T-cell (primary cell): ENCODE measurements around the gene ARID5B. TPM values are rescaled to one million over a fixed set of nuclear protein-coding genes. Genes with fewer than 3 reads are reported as not detected.
A peak's percentile ranks its signal among the peaks of the same experiment; 100 is the strongest.

ENCODE experiments used
- ATAC-seq, 4 experiments: fragments of 200-7000 bp in 3 of 4; fragments of 150-1000 bp in 1 of 4; cut with Tn5 transposase; replicated peaks in 1 of 4; 1 replicate in 3 of 4; 2 replicates in 1 of 4; pipeline ENCODE4 v1.10.0; 2021; ENCODE audit warnings: moderate library complexity in 3 of 4, mild to moderate bottlenecking in 2 of 4, moderate number of reproducible peaks in 1 of 4
- CTCF ChIA-PET, 2 donors: fragments of 300-600 bp; sonication (Branson Sonifier 250); formaldehyde crosslinking; loops; one replicate each; lab custom pipeline; 2022; ENCODE audit warnings: antibody characterized with exemption in 2 of 2; lab: Charles Lee
- POLR2A ChIA-PET, 2 donors: fragments of 300-600 bp; sonication (Branson Sonifier 250); formaldehyde crosslinking; loops; one replicate each; lab custom pipeline; 2022; ENCODE audit warnings: antibody characterized with exemption in 2 of 2; lab: Charles Lee
- DNase-seq, 35 experiments: peaks; one replicate each; pipeline versions ENCODE4 v3.0.0 to v3.0.0-alpha.2; 2013 to 2023
- H3K27ac ChIP-seq: one replicate; pipeline ENCODE4 v1.5.1; 2013; ENCODE audit warnings: low read length
- H3K27me3 ChIP-seq, 2 experiments: replicated peaks in 1 of 2; 1 replicate in 1 of 2; 2 replicates in 1 of 2; pipeline versions ENCODE4 v1.6.1 to v1.7.0; 2013; ENCODE audit warnings: low read length in 1 of 2, mixed read lengths in 1 of 2; ENCODE audit not compliant: control insufficient read depth in 2 of 2, insufficient read depth in 2 of 2; ENCODE audit errors: extremely low read depth in 1 of 2
- H3K36me3 ChIP-seq, 2 donors: 1 replicate in 1 of 2; 2 replicates in 1 of 2; pipeline versions ENCODE4 v1.6.1 to v1.7.0; 2013; ENCODE audit warnings: low read length in 1 of 2; ENCODE audit not compliant: control insufficient read depth in 2 of 2, insufficient read depth in 1 of 2; ENCODE audit errors: extremely low read depth in 1 of 2
- H3K4me1 ChIP-seq, 2 experiments: 1 replicate in 1 of 2; 2 replicates in 1 of 2; pipeline versions ENCODE4 v1.6.1 to v1.7.0; 2013; ENCODE audit warnings: low read length in 2 of 2, mixed read lengths in 1 of 2; ENCODE audit not compliant: insufficient read depth in 2 of 2, control insufficient read depth in 1 of 2; ENCODE audit errors: extremely low read depth in 1 of 2
- H3K4me3 ChIP-seq, 2 donors: 1 replicate in 1 of 2; 2 replicates in 1 of 2; pipeline versions ENCODE4 v1.5.1 to v1.7.0; 2013; ENCODE audit warnings: mild to moderate bottlenecking in 2 of 2, low read length in 1 of 2, moderate library complexity in 1 of 2; ENCODE audit not compliant: control insufficient read depth in 1 of 2; ENCODE audit errors: extremely low read depth in 1 of 2
- H3K9me3 ChIP-seq: 2 replicates; pipeline ENCODE4 v1.7.0; 2013
- H3K27ac Mint-ChIP-seq, 2 donors: one replicate each; pipeline ENCODE4 v1.8.0; 2020 to 2021; ENCODE audit warnings: mild to moderate bottlenecking in 2 of 2, mixed read lengths in 2 of 2
- H3K27me3 Mint-ChIP-seq, 2 donors: one replicate each; pipeline ENCODE4 v1.8.0; 2021 to 2022; ENCODE audit warnings: mixed read lengths in 2 of 2
- H3K36me3 Mint-ChIP-seq: one replicate; pipeline ENCODE4 v1.8.0; 2021; ENCODE audit warnings: mixed read lengths
- H3K4me1 Mint-ChIP-seq, 3 donors: one replicate each; pipeline ENCODE4 v1.8.0; 2020 to 2022; ENCODE audit warnings: mixed read lengths in 3 of 3, mild to moderate bottlenecking in 1 of 3
- H3K4me3 Mint-ChIP-seq, 3 donors: one replicate each; pipeline ENCODE4 v1.8.0; 2020 to 2022; ENCODE audit warnings: mild to moderate bottlenecking in 3 of 3, mixed read lengths in 3 of 3, moderate library complexity in 3 of 3
- H3K9me3 Mint-ChIP-seq, 3 donors: one replicate each; pipeline ENCODE4 v1.8.0; 2020 to 2022; ENCODE audit warnings: mixed read lengths in 3 of 3
- WGBS: methylation state at CpG from one replicate; pipeline ENCODE4 v1.1.5; 2013; ENCODE audit warnings: missing lambda C conversion rate; ENCODE audit not compliant: insufficient coverage; 5-methylcytosine and 5-hydroxymethylcytosine counted together
- total RNA-seq, 35 experiments: library from RNA in 6 of 35; stranded (reverse) in 6 of 35; fragments of 120-200 nt in 1 of 35; gene quantifications; one replicate each; pipeline versions ENCODE4 v1.2.1 to v1.2.4 and lab custom pipeline; 2013 to 2026

The ARID5B gene
- total RNA-seq, 5 donors from 2014 or later (not counting 1 experiment from before 2014, with no cell fraction given) = 34.0 to 75.5 (median 42.5) TPM

- H3K4me1 Mint-ChIP-seq = peaks cover 50 to 70% (median 63%) of the 10 kb centered on the region in 3 donors
- H3K27me3 Mint-ChIP-seq = no peaks in the 10 kb centered on the region
Observed at GRCh38 chr10:61912981-61913380, 11.5 kb downstream of the ARID5B start.

GRCh38 chr10:61918140-61918539 is 16.6 kb downstream of the ARID5B start:
- Mint-ChIP-seq H3K36me3 (peaks cover 64% of the 10 kb centered on the region), H3K27ac (peak overlapping the region in 1 of 2 donors; percentile 40), H3K4me1 (peaks cover 52 to 70% (median 62%) of the 10 kb centered on the region in 3 donors), H3K9me3 (peaks cover 6 to 10% (median 7%) of the 10 kb centered on the region in 3 donors), H3K27me3 (no peaks in the 10 kb centered on the region), H3K4me3 (no peak overlapping the region)
- no CpG with 5 or more reads among the region's 1 CpG for WGBS
- DNase-seq = no peak
- Histone ChIP-seq H3K4me1 (peaks cover 0 to 13% of the 10 kb centered on the region in 2 experiments), H3K36me3 (peaks cover 4 to 11% of the 10 kb centered on the region in 2 donors), H3K9me3 (no peaks in the 10 kb centered on the region), H3K27me3 (no peaks in the 10 kb centered on the region), H3K27ac (no peak overlapping the region), H3K4me3 (no peak overlapping the region)
- ChIA-PET POLR2A (no interaction called here), CTCF (no interaction called here)
- no peak for ATAC-seq

More at GRCh38 chr10:61912981-61913380, 11.5 kb downstream of the ARID5B start:
- Histone ChIP-seq H3K27ac (no peak overlapping the region), H3K4me3 (no peak overlapping the region), H3K9me3 (no peaks in the 10 kb centered on the region), H3K36me3 (peaks cover 4 to 26% of the 10 kb centered on the region in 2 donors), H3K4me1 (peaks cover 0 to 8% of the 10 kb centered on the region in 2 experiments), H3K27me3 (no peaks in the 10 kb centered on the region)
- peaks cover 70% of the 10 kb centered on the region for H3K36me3 Mint-ChIP-seq
- 71% methylated on average over 1 of the region's 2 CpGs for WGBS
- ChIA-PET POLR2A (interaction anchor here in 1 of 2 donors (0.5 to 0.9 kb wide), 4 partner anchors 9 to 1166 kb away, joined by 3 to 4 read pairs (median 3); no protein-coding TSS in a partner anchor), CTCF (interaction anchor here in 1 of 2 donors (1.1 kb wide), 1 partner anchor 13 kb away, joined by 4 read pairs; no protein-coding TSS in a partner anchor)
- H3K4me3 Mint-ChIP-seq = no peak overlapping the region
- peaks cover 4 to 6% (median 6%) of the 10 kb centered on the region in 3 donors for H3K9me3 Mint-ChIP-seq
- ATAC-seq = no peak
- H3K27ac Mint-ChIP-seq = no peak overlapping the region
- no peak for DNase-seq

- peaks cover 64% of the 10 kb centered on the region for H3K36me3 Mint-ChIP-seq
- WGBS = no CpG with 5 or more reads among the region's 4 CpGs
- ATAC-seq = no peak
- no peak overlapping the region for H3K4me3 Mint-ChIP-seq
- ChIA-PET POLR2A (no interaction called here), CTCF (no interaction called here)
- H3K4me3 ChIP-seq = no peak overlapping the region
- H3K4me1 Mint-ChIP-seq = peaks cover 59 to 74% (median 67%) of the 10 kb centered on the region in 3 donors
- H3K27ac Mint-ChIP-seq = peak overlapping the region in 1 of 2 donors; percentile 28
- peaks cover 4 to 15% of the 10 kb centered on the region in 2 donors for H3K36me3 ChIP-seq
- DNase-seq = no peak
- peaks cover 6 to 10% (median 7%) of the 10 kb centered on the region in 3 donors for H3K9me3 Mint-ChIP-seq
- H3K27ac ChIP-seq = no peak overlapping the region
- H3K27me3 ChIP-seq = no peaks in the 10 kb centered on the region
- peaks cover 0 to 13% of the 10 kb centered on the region in 2 experiments for H3K4me1 ChIP-seq
- H3K27me3 Mint-ChIP-seq = no peaks in the 10 kb centered on the region
- H3K9me3 ChIP-seq = no peaks in the 10 kb centered on the region
Observed at GRCh38 chr10:61918989-61919388, 17.5 kb downstream of the ARID5B start.

GRCh38 chr10:61919646-61920215 is 18.2 kb downstream of the ARID5B start:
- Histone ChIP-seq H3K4me3 (no peak overlapping the region), H3K9me3 (no peaks in the 10 kb centered on the region), H3K4me1 (peaks cover 0 to 13% of the 10 kb centered on the region in 2 experiments), H3K36me3 (peaks cover 4 to 17% of the 10 kb centered on the region in 2 donors), H3K27me3 (no peaks in the 10 kb centered on the region), H3K27ac (no peak overlapping the region)
- POLR2A ChIA-PET = interaction anchor here (0.6 to 0.7 kb wide), 2 partner anchors 16 to 110 kb away, joined by 7 to 8 read pairs; no protein-coding TSS in a partner anchor
- no peak overlapping the region for H3K4me3 Mint-ChIP-seq
- no peak for ATAC-seq
- peaks cover 66% of the 10 kb centered on the region for H3K36me3 Mint-ChIP-seq
- no peaks in the 10 kb centered on the region for H3K27me3 Mint-ChIP-seq
- H3K9me3 Mint-ChIP-seq = peaks cover 6 to 10% (median 7%) of the 10 kb centered on the region in 3 donors
- H3K27ac Mint-ChIP-seq = peak overlapping the region in 1 of 2 donors; percentile 44
- H3K4me1 Mint-ChIP-seq = peaks cover 57 to 74% (median 70%) of the 10 kb centered on the region in 3 donors
- CTCF ChIA-PET = interaction anchor here in 1 of 2 donors (0.9 kb wide), 1 partner anchor 74 kb away, joined by 3 read pairs; no protein-coding TSS in a partner anchor
- no CpG with 5 or more reads among the region's 2 CpGs for WGBS
- DNase-seq = no peak

- Histone ChIP-seq H3K9me3 (peaks cover under 1% of the 10 kb centered on the region), H3K27me3 (no peaks in the 10 kb centered on the region), H3K36me3 (peaks cover 4 to 12% of the 10 kb centered on the region in 2 donors), H3K4me1 (peaks cover 0 to 9% of the 10 kb centered on the region in 2 experiments), H3K4me3 (no peak overlapping the region), H3K27ac (no peak overlapping the region)
- Mint-ChIP-seq H3K36me3 (peaks cover 67% of the 10 kb centered on the region), H3K27ac (peak overlapping the region; percentile 41 to 52), H3K9me3 (peaks cover 6 to 10% (median 7%) of the 10 kb centered on the region in 3 donors), H3K27me3 (no peaks in the 10 kb centered on the region), H3K4me3 (no peak overlapping the region), H3K4me1 (peaks cover 43 to 70% (median 67%) of the 10 kb centered on the region in 3 donors)
- CTCF ChIA-PET = no interaction called here
- no CpG with 5 or more reads among the region's 2 CpGs for WGBS
- ATAC-seq (no peak), DNase-seq (no peak)
- POLR2A ChIA-PET = no interaction called here
Observed at GRCh38 chr10:61921143-61921542, 19.6 kb downstream of the ARID5B start.

- Histone ChIP-seq H3K27me3 (no peaks in the 10 kb centered on the region), H3K4me3 (no peak overlapping the region), H3K36me3 (peaks cover 5 to 18% of the 10 kb centered on the region in 2 donors), H3K4me1 (peaks cover 0 to 9% of the 10 kb centered on the region in 2 experiments), H3K9me3 (peaks cover 2% of the 10 kb centered on the region), H3K27ac (no peak overlapping the region)
- H3K4me1 Mint-ChIP-seq = peaks cover 32 to 58% (median 55%) of the 10 kb centered on the region in 3 donors
- ATAC-seq (no peak), DNase-seq (no peak)
- H3K9me3 Mint-ChIP-seq = peaks cover 0 to under 1% (median 0%) of the 10 kb centered on the region in 3 donors
- no peak overlapping the region for H3K4me3 Mint-ChIP-seq
- H3K36me3 Mint-ChIP-seq = peaks cover 57% of the 10 kb centered on the region
- no CpG with 5 or more reads among the region's 6 CpGs for WGBS
- no peaks in the 10 kb centered on the region for H3K27me3 Mint-ChIP-seq
- POLR2A ChIA-PET = interaction anchor here in 1 of 2 donors (1.0 kb wide), 1 partner anchor 10 kb away, joined by 3 read pairs; no protein-coding TSS in a partner anchor
- CTCF ChIA-PET = interaction anchor here (0.8 to 2.1 kb wide), 2 partner anchors 20 to 27 kb away, joined by 3 to 14 read pairs; no protein-coding TSS in a partner anchor
- peak overlapping the region; percentile 40 to 56 for H3K27ac Mint-ChIP-seq
Observed at GRCh38 chr10:61923210-61923949, 21.9 kb downstream of the ARID5B start.
